Activated CD4-positive, alpha-beta T cell treated with anti-CD3 and anti-CD28 coated beads for 48 hours (primary cell): ENCODE measurements around the gene ALKBH1.
"Not testable (repeated sequence)": the region's sequence is repeated elsewhere in the genome, so short reads cannot be mapped to it uniquely, and the experiment has no call there.

Source experiments
- DNase-seq: peaks from one replicate; pipeline ENCODE4 v3.0.0-alpha.2; 2020

The ALKBH1 gene

DNA sequence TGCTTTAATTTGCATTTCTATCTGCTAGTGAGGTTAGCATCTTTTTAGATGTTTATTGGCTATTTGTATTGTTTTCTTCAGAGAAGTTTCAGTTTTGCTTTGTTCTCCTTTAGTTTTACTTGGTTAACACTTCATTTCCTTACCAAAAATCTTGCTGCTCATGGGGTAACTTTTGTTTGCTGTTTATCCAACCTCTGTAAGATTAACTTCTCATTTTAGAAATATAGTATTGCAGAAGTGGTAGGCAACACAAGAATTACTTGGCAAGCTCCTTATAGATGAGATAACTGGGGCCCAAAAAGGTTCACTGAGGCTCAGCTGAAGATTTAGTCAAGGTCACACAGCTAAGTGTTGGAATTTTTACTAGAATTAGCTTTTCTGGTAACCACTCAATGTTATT, 40.5 kb downstream of the ALKBH1 start:
- no peak for DNase-seq

- no peak for DNase-seq
These were observed 44.5 kb downstream of the ALKBH1 start for GRCh38 chr14:77663293-77663692.

GRCh38 chr14:77661562-77661961, 46.3 kb downstream of the ALKBH1 start:
- not testable (repeated sequence) for DNase-seq

- no peak for DNase-seq
These were observed 47.1 kb downstream of the ALKBH1 start for GRCh38 chr14:77660754-77661153.

DNA sequence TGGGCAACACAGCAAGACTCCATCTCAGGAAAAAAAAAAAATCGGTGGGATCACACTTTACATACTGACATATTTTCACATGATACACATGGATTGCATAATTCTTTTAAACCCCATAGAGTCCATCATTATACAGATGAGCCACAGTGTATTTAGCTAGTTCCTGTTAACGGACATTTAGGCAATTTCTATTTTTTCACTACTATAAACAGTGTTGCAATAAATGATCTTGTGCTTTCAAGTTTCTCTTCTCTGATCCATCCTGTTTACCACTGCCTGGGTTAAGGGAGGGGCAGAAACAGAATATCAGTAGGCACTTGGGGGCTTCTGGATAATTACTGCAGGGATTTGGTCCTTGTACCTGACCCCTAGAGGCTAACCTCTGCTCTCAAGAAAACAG, 48.0 kb downstream of the ALKBH1 start:
- no peak for DNase-seq

- DNase-seq = no peak
These were observed 50.5 kb downstream of the ALKBH1 start for GRCh38 chr14:77657280-77657679.

- DNase-seq = no peak
These were observed 53.8 kb downstream of the ALKBH1 start for GRCh38 chr14:77654001-77654441.

- no peak for DNase-seq
These were observed 58.5 kb downstream of the ALKBH1 start for GRCh38 chr14:77649326-77649725.

GRCh38 chr14:77648520-77649200, 59.2 kb downstream of the ALKBH1 start:
- DNase-seq = no peak

GRCh38 chr14:77647853-77648252, 60.0 kb downstream of the ALKBH1 start:
- no peak for DNase-seq

DNA sequence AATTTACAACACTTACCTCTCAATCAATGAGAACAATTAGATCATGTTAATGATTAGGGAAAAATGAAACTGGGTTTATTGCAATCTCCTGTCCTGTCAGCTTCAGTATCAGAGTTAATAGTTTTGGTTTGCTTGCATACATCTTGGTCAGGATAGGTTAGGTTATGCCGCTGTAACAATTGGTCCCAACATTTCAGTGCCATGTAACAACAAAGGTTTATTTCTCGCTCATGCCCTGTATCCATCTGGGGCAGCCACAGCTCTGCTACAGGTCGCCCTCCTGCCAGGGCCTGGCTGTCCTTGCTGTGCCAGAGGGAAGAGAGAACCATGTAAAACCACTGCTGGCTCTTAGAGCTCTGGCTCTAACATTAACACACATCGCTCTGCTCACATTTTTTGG, 60.9 kb downstream of the ALKBH1 start:
- DNase-seq = no peak

- DNase-seq = no peak
These were observed 62.1 kb downstream of the ALKBH1 start for GRCh38 chr14:77645520-77646230.

GRCh38 chr14:77642407-77642806, 65.4 kb downstream of the ALKBH1 start:
- no peak for DNase-seq

DNA sequence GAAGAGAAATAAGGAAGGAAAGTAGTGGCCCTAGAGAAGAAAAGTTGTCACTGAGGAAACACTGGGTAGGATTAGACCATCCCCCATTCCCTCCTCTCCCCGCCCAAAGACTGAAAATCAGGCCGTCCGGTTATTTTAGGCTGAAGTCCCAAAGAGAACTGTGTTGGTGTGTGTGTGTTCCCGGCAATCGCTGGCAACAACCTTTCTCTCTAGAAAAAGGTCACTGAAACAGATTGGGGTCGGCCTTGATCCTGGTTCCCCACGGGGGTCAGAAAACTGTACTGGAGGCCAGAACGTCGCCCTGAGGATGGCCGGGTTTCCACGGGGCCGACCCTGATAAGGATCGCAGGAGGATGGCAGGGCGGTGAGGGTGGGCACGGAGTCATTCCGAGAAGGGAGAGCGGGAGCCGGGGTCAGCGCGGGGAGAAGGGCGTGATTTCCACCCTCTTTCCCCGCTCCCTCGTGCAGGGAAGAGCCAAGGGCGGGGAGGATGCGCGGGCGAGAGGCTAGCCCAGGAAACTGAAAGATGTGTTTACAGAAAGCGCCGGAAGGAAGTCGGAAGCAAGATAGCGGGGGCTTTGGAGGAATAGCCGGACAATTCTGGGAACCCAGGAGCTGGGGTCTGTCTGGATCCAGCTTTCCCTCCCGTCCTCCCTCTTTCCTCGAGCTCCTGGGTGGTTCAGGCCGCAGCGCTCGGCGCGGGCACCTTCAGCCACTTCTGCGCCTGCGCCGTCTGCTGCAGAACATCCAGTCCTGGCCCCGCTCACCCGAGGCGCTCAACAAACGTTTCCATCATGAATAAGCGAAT, 66.1 kb downstream of the ALKBH1 start:
- DNase-seq = peak; percentile 81

- DNase-seq = no peak
These were observed 66.9 kb downstream of the ALKBH1 start for GRCh38 chr14:77640756-77641533.

- no peak for DNase-seq
These were observed 69.1 kb downstream of the ALKBH1 start for GRCh38 chr14:77638771-77639171.

GRCh38 chr14:77635869-77636268, 72.0 kb downstream of the ALKBH1 start:
- not testable (repeated sequence) for DNase-seq

DNA sequence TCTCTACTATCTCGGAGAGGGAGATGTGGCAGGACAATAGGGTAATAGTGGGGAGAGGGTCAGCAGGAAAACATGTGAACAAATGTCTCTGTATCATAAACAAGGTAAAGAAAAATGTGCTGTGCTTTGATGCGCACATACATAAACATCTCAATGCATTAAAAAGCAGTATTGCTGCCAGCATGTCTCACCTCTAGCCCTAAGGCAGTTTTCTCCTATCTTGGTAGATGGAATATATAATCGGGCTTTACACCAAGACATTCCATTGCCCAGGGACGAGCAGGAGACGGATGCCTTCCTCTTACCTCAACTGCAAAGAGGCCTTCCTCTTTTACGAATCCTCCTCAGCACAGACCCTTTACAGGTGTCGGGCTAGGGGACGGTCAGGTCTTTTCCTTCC, 72.4 kb downstream of the ALKBH1 start:
- not testable (repeated sequence) for DNase-seq

DNA sequence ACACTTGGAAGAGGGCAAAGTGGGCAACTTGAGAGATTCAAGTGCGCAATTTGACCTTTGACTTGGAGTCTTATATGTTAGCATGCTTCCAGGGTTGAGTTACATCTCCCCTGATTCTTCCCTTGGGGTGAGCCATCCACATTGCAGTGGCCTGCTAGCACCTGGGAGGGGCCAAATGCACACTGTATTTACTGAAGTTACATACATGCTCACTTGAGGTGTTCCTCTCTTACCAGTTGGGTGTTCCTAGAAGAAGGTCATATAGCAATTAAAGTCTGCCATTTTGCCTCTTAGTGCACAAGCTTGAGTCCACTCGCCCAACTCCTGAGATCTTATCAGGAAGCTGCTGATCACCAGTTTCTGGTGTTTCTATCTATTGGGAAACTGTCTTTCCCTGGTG, 77.7 kb downstream of the ALKBH1 start:
- DNase-seq = no peak

GRCh38 chr14:77625360-77625759, 82.5 kb downstream of the ALKBH1 start:
- no peak for DNase-seq

- no peak for DNase-seq
These were observed 84.6 kb downstream of the ALKBH1 start for GRCh38 chr14:77623201-77623600.
